H1 (cell line): ENCODE data around the gene ROBO2. TPM values are rescaled to one million over a fixed set of nuclear protein-coding genes. Genes with fewer than 3 reads are reported as not detected.

Experiments used
- CTCF ChIA-PET: fragments of 300-600 bp; sonication (Branson Sonifier 250); formaldehyde crosslinking; loops from one replicate; lab custom pipeline; 2021; ENCODE audit not compliant: partially characterized antibody; lab: Charles Lee
- POLR2A ChIA-PET: fragments of 300-600 bp; sonication (Branson Sonifier 250); formaldehyde crosslinking; loops from one replicate; lab custom pipeline; 2021; ENCODE audit warnings: inconsistent platforms; ENCODE audit not compliant: partially characterized antibody; lab: Charles Lee
- DNase-seq, 2 experiments: peaks; one replicate each; pipeline versions ENCODE4 v3.0.0 to v3.0.0-alpha.2; 2010 to 2022; ENCODE audit warnings: low spot score in 2 of 2, low read depth in 1 of 2, mixed read lengths in 1 of 2
- FAIRE-seq: peaks from 2 replicates; lab custom pipeline; 2011; peaks lifted over from hg19 to GRCh38; lab: Jason Lieb, UNC
- H2AFZ ChIP-seq: 2 replicates; pipeline ENCODE4 v1.8.1; 2012; ENCODE audit warnings: low read length, inconsistent platforms
- H2AK5ac ChIP-seq: 2 replicates; pipeline ENCODE4 v1.6.1; 2013; ENCODE audit warnings: low read depth, low read length
- H2BK120ac ChIP-seq: replicated peaks from 2 replicates; pipeline ENCODE3; 2013; ENCODE audit warnings: low read depth, low read length, inconsistent platforms
- H2BK12ac ChIP-seq: 2 replicates; pipeline ENCODE4 v1.6.1; 2013; ENCODE audit warnings: low read depth, low read length
- H2BK15ac ChIP-seq: 2 replicates; pipeline ENCODE4 v1.6.1; 2013; ENCODE audit warnings: low read length
- H2BK20ac ChIP-seq: 2 replicates; pipeline ENCODE4 v1.6.1; 2013; ENCODE audit warnings: low read length
- H2BK5ac ChIP-seq: 2 replicates; pipeline ENCODE4 v1.6.1; 2013; ENCODE audit warnings: low read depth, low read length
- H3K14ac ChIP-seq: 2 replicates; pipeline ENCODE4 v1.6.1; 2013; ENCODE audit warnings: inconsistent platforms; ENCODE audit not compliant: insufficient read length
- H3K18ac ChIP-seq: 2 replicates; pipeline ENCODE4 v1.6.1; 2013; ENCODE audit warnings: low read length; ENCODE audit errors: extremely low read depth
- H3K23ac ChIP-seq: 2 replicates; pipeline ENCODE4 v1.6.1; 2013; ENCODE audit warnings: inconsistent platforms; ENCODE audit not compliant: insufficient read length
- H3K23me2 ChIP-seq: 2 replicates; pipeline ENCODE4 v1.6.1; 2013; ENCODE audit warnings: low read depth, low read length
- H3K27ac ChIP-seq: 2 replicates; pipeline ENCODE4 v1.6.1; 2011; ENCODE audit warnings: low read depth, low read length, inconsistent platforms
- H3K27me3 ChIP-seq, 4 experiments: replicated peaks in 1 of 4; 1 replicate in 1 of 4; 2 replicates in 3 of 4; pipeline versions ENCODE4 v1.6.1 to v1.8.1; 2011 to 2013; ENCODE audit warnings: low read length in 3 of 4, mild to moderate bottlenecking in 3 of 4, inconsistent platforms in 2 of 4, mixed read lengths in 2 of 4, moderate library complexity in 1 of 4; ENCODE audit not compliant: control insufficient read depth in 3 of 4, insufficient read depth in 3 of 4; ENCODE audit errors: extremely low read depth in 1 of 4
- H3K36me3 ChIP-seq, 4 experiments: 2 replicates each; pipeline versions ENCODE4 v1.6.1 to v1.8.1; 2011 to 2013; ENCODE audit warnings: mild to moderate bottlenecking in 4 of 4, low read length in 3 of 4, moderate library complexity in 2 of 4, control low read depth in 1 of 4, inconsistent platforms in 1 of 4; ENCODE audit not compliant: insufficient read depth in 4 of 4, control insufficient read depth in 2 of 4
- H3K4ac ChIP-seq: replicated peaks from 2 replicates; pipeline ENCODE3; 2013; ENCODE audit warnings: low read length, low read depth, mixed read lengths, inconsistent platforms; ENCODE audit not compliant: insufficient read length
- H3K4me1 ChIP-seq, 4 experiments: replicated peaks in 1 of 4; 1 replicate in 1 of 4; 2 replicates in 3 of 4; pipeline versions ENCODE4 v1.6.1 to v1.8.1; 2011 to 2013; ENCODE audit warnings: low read length in 3 of 4, inconsistent platforms in 2 of 4, mixed read lengths in 1 of 4; ENCODE audit not compliant: insufficient read depth in 4 of 4, control insufficient read depth in 3 of 4
- H3K4me2 ChIP-seq, 2 experiments: 2 replicates each; pipeline versions ENCODE4 v1.6.1 to v1.8.1; 2011 to 2013; ENCODE audit warnings: low read depth in 2 of 2, low read length in 2 of 2, control low read depth in 1 of 2, inconsistent platforms in 1 of 2, mild to moderate bottlenecking in 1 of 2; ENCODE audit not compliant: insufficient read depth in 1 of 2
- H3K4me3 ChIP-seq, 4 experiments: fragments of 200-600, 300-600 bp in 1 of 4; sonication (generic), shearing (Covaris generic), sonication (Bioruptor Twin) in 1 of 4; 2 replicates each; pipeline versions ENCODE4 v1.5.1 to v1.8.1; 2011 to 2016; ENCODE audit warnings: low read length in 4 of 4, low read depth in 3 of 4, control low read depth in 2 of 4, inconsistent platforms in 2 of 4, mild to moderate bottlenecking in 2 of 4, mixed read lengths in 1 of 4, moderate library complexity in 1 of 4; ENCODE audit not compliant: insufficient read depth in 2 of 4; ENCODE audit errors: extremely low read depth in 1 of 4
- H3K56ac ChIP-seq: replicated peaks from 2 replicates; pipeline ENCODE3; 2013; ENCODE audit warnings: low read depth, mild to moderate bottlenecking, mixed read lengths, low read length, inconsistent platforms; ENCODE audit not compliant: insufficient read length
- H3K79me1 ChIP-seq: 2 replicates; pipeline ENCODE4 v1.6.1; 2013; ENCODE audit warnings: low read depth, low read length, control low read depth
- H3K79me2 ChIP-seq, 2 experiments: 2 replicates each; pipeline versions ENCODE4 v1.6.1 to v1.8.1; 2012 to 2013; ENCODE audit warnings: low read length in 2 of 2, mild to moderate bottlenecking in 2 of 2, inconsistent platforms in 1 of 2; ENCODE audit not compliant: insufficient read depth in 2 of 2, control insufficient read depth in 1 of 2
- H3K9ac ChIP-seq, 4 experiments: replicated peaks in 1 of 4; 1 replicate in 1 of 4; 2 replicates in 3 of 4; pipeline versions ENCODE4 v1.6.1 to v1.8.1; 2011 to 2013; ENCODE audit warnings: low read depth in 3 of 4, low read length in 3 of 4, control low read depth in 2 of 4, mild to moderate bottlenecking in 2 of 4, moderate library complexity in 2 of 4, inconsistent platforms in 1 of 4; ENCODE audit errors: extremely low read depth in 1 of 4
- H3K9me3 ChIP-seq, 2 experiments: 2 replicates each; pipeline versions ENCODE4 v1.6.1 to v1.8.1; 2012 to 2013; ENCODE audit warnings: mild to moderate bottlenecking in 2 of 2, moderate library complexity in 2 of 2, control low read depth in 1 of 2, inconsistent platforms in 1 of 2, low read depth in 1 of 2, low read length in 1 of 2, mixed read lengths in 1 of 2; ENCODE audit not compliant: insufficient read depth in 2 of 2
- H4K20me1 ChIP-seq, 2 experiments: replicated peaks in 1 of 2; 2 replicates each; pipeline versions ENCODE3 to v1.8.1; 2011 to 2013; ENCODE audit warnings: inconsistent platforms in 2 of 2, low read length in 2 of 2, mild to moderate bottlenecking in 1 of 2; ENCODE audit not compliant: insufficient read depth in 2 of 2, control insufficient read depth in 1 of 2
- H4K5ac ChIP-seq: 2 replicates; pipeline ENCODE4 v1.6.1; 2013; ENCODE audit warnings: low read length, low read depth, mixed read lengths, inconsistent platforms; ENCODE audit not compliant: insufficient read length
- H4K8ac ChIP-seq: 2 replicates; pipeline ENCODE4 v1.8.0; 2013; ENCODE audit warnings: mild to moderate bottlenecking, moderate library complexity, low read length, inconsistent platforms; ENCODE audit not compliant: insufficient read depth; ENCODE audit errors: extremely low read depth
- H4K91ac ChIP-seq: replicated peaks from 2 replicates; pipeline ENCODE3; 2013; ENCODE audit warnings: low read length, mixed read lengths, inconsistent platforms; ENCODE audit not compliant: insufficient read length
- BCL11A ChIP-seq, 2 experiments: IDR thresholded peaks; one replicate each; pipeline ENCODE4 v1.6.1; 2011; ENCODE audit warnings: low read depth in 2 of 2, low read length in 2 of 2, mild to moderate bottlenecking in 2 of 2
- CBX5 ChIP-seq: fragments of 300-800, 300-1000 bp; sonication (generic); IDR thresholded peaks from 2 replicates; pipeline ENCODE4 v1.7.1; 2016; ENCODE audit warnings: antibody characterized with exemption, low read length, low read depth
- CBX8 ChIP-seq: fragments of 300-800, 300-1000 bp; sonication (generic); IDR thresholded peaks from 2 replicates; pipeline ENCODE4 v1.7.1; 2016; ENCODE audit warnings: low read depth, low read length, borderline replicate concordance
- CHD2 ChIP-seq: IDR thresholded peaks from 2 replicates; pipeline ENCODE4 v1.6.1; 2012; ENCODE audit warnings: low read length, improper control_type of control experiment
- EP300 ChIP-seq, 2 experiments: IDR thresholded peaks; 1 replicate in 1 of 2; 2 replicates in 1 of 2; pipeline ENCODE4 v1.6.1; 2011 to 2012; ENCODE audit warnings: low read depth in 2 of 2, low read length in 2 of 2, mild to moderate bottlenecking in 2 of 2, borderline replicate concordance in 1 of 2, inconsistent platforms in 1 of 2, moderate library complexity in 1 of 2
- MAFK ChIP-seq: IDR thresholded peaks from 2 replicates; pipeline ENCODE4 v1.6.1; 2012; ENCODE audit warnings: low read depth, mild to moderate bottlenecking, improper control_type of control experiment, low read length
- NANOG ChIP-seq: IDR thresholded peaks from 2 replicates; pipeline ENCODE4 v1.6.1; 2011; ENCODE audit warnings: low read length, low read depth, mild to moderate bottlenecking, inconsistent platforms; ENCODE audit not compliant: insufficient read depth, poor library complexity, severe bottlenecking
- RFX5 ChIP-seq: IDR thresholded peaks from 2 replicates; pipeline ENCODE4 v1.6.1; 2011; ENCODE audit warnings: low read depth, low read length, improper control_type of control experiment, borderline replicate concordance
- RXRA ChIP-seq: IDR thresholded peaks from 2 replicates; pipeline ENCODE4 v1.6.1; 2011; ENCODE audit warnings: low read depth, mild to moderate bottlenecking, low read length, moderate library complexity; ENCODE audit not compliant: insufficient read depth
- SIN3A ChIP-seq, 2 experiments: IDR thresholded peaks in 1 of 2; conservative IDR thresholded peaks in 1 of 2; 2 replicates each; pipeline ENCODE4 v1.6.1; 2011 to 2012; ENCODE audit warnings: low read length in 2 of 2, improper control_type of control experiment in 1 of 2, low read depth in 1 of 2, mild to moderate bottlenecking in 1 of 2
- SIRT6 ChIP-seq: IDR thresholded peaks from one replicate; pipeline ENCODE4 v1.7.1; 2012; ENCODE audit warnings: low read length, inconsistent platforms
- SIX5 ChIP-seq: IDR thresholded peaks from 2 replicates; pipeline ENCODE4 v1.6.1; 2011; ENCODE audit warnings: mild to moderate bottlenecking, low read depth, low read length
- SP1 ChIP-seq: IDR thresholded peaks from 2 replicates; pipeline ENCODE4 v1.6.1; 2011; ENCODE audit warnings: low read depth, low read length
- TBP ChIP-seq: IDR thresholded peaks from 2 replicates; pipeline ENCODE4 v1.6.1; 2011; ENCODE audit warnings: low read depth, low read length, improper control_type of control experiment
- TEAD4 ChIP-seq: IDR thresholded peaks from 2 replicates; pipeline ENCODE4 v1.6.1; 2012; ENCODE audit warnings: low read depth, low read length, inconsistent platforms, mixed read lengths
- WGBS, 2 experiments: shearing (Covaris generic) in 1 of 2; methylation state at CpG; one replicate each; pipeline versions ENCODE4 v1.1.6 to v1.1.7; 2013 to 2015; ENCODE audit warnings: low lambda C conversion rate in 2 of 2, mixed read lengths in 2 of 2, inconsistent platforms in 1 of 2, low coverage in 1 of 2, missing lambda C conversion rate in 1 of 2; ENCODE audit not compliant: insufficient replicate concordance in 2 of 2, insufficient coverage in 1 of 2, insufficient read length in 1 of 2; ENCODE audit errors: extremely low coverage in 1 of 2, missing lambda C conversion rate in 1 of 2; 5-methylcytosine and 5-hydroxymethylcytosine counted together
- polyA plus RNA-seq, 7 experiments: library from polyadenylated mRNA; depleted of rRNA in 3 of 7; stranded (reverse) in 5 of 7; unstranded in 2 of 7; fragments of >200 nt in 5 of 7; fragments of 200-250 nt in 2 of 7; gene quantifications; 1 replicate in 5 of 7; 2 replicates in 1 of 7; 4 replicates in 1 of 7; pipeline versions ENCODE4 v1.2.1 to v1.2.3, GENCODE V29; 2011 to 2013; ENCODE audit warnings: missing spikeins in 2 of 7, mixed read lengths in 2 of 7
- total RNA-seq: library from RNA; stranded (reverse); fragmentation: NEBNext Ultra II Directional; extraction: Animal tissue kit (Norgen Biotek cat#: 25700); gene quantifications from 2 replicates; pipeline ENCODE4 v1.2.1, GENCODE V29; 2021

The ROBO2 gene
- total and polyA plus RNA-seq, 2 of the 8 experiments (the other 6 are each of a cell fraction or from before 2014, with no cell fraction given), result 1.5 to 2.9 TPM

DNA sequence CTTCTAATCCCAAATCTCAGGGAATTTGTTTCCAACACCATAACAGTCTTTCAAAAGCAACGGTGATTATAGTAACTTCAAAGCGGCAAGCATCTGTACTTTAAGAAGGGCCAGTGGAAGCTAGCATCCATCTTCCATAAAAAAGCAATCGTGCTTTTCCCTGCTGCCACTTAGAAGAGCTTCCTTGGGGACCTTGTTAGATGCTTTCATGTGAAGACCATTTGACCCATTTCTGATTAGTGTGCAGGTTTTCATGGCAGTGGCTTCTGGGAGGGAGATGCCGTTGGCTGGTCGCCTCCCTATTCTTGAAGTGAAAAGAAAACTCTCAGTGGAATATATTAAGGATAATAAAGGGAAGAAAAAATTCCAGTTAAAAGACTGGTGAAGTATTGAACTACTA, 354.1 kb downstream of the ROBO2 start:
- no peaks in the 10 kb centered on the region for H3K36me3 ChIP-seq
- H3K79me1 ChIP-seq, result no peaks in the 10 kb centered on the region
- H2BK15ac ChIP-seq, result no peak overlapping the region
- H4K20me1 ChIP-seq, result no peaks in the 10 kb centered on the region
- H3K4me1 ChIP-seq, result no peaks in the 10 kb centered on the region
- no peak overlapping the region for H2BK20ac ChIP-seq
- no peak overlapping the region for H3K9ac ChIP-seq
- CTCF ChIA-PET, result interaction anchor here (1.4 kb wide), 1 partner anchor 16 kb away, joined by 3 read pairs; no protein-coding TSS in a partner anchor
- TF ChIP-seq TBP (no peak), TEAD4 (no peak), MAFK (no peak), RXRA (no peak), SIX5 (no peak), SIN3A (conservative IDR thresholded peaks at IDR 0.05 in 1 of 2, IDR thresholded peaks at IDR 0.05 in 1 of 2; ENCODE audit: low read depth in 1 of 2, low read length in 2 of 2) (no peak), BCL11A (IDR thresholded peaks at IDR 0.05; ENCODE audit: low read depth in 2 of 2, low read length in 2 of 2) (no peak), CHD2 (no peak), SIRT6 (no peak), CBX5 (no peak), CBX8 (no peak), EP300 (IDR thresholded peaks at IDR 0.05; ENCODE audit: borderline replicate concordance in 1 of 2, low read depth in 2 of 2, low read length in 2 of 2) (no peak), SP1 (no peak), RFX5 (no peak), NANOG (no peak)
- peaks cover 0 to 1% (median 0%) of the 10 kb centered on the region in 4 experiments; a peak in 1 of 7 replicates for H3K27me3 ChIP-seq
- H3K23me2 ChIP-seq, result no peaks in the 10 kb centered on the region
- no peak overlapping the region for H3K4me3 ChIP-seq
- no peaks in the 10 kb centered on the region for H3K9me3 ChIP-seq
- no peak overlapping the region for H2AK5ac ChIP-seq
- no peak overlapping the region for H3K4ac ChIP-seq
- H4K5ac ChIP-seq, result no peak overlapping the region
- no peak overlapping the region for H3K14ac ChIP-seq
- no peak overlapping the region for H3K56ac ChIP-seq
- no peak overlapping the region for H3K4me2 ChIP-seq
- no peak overlapping the region for H2BK12ac ChIP-seq
- H4K8ac ChIP-seq, result no peak overlapping the region
- H3K79me2 ChIP-seq, result no peaks in the 10 kb centered on the region
- FAIRE-seq, result no peak
- H3K27ac ChIP-seq, result no peak overlapping the region
- H4K91ac ChIP-seq, result no peak overlapping the region
- H2BK120ac ChIP-seq, result no peak overlapping the region
- 94% methylated on average over 5 of the region's 5 CpGs; no CpG with 5 or more reads in 1 of the 2 experiments for WGBS, 2 experiments
- H3K18ac ChIP-seq, result no peak overlapping the region
- no peak overlapping the region for H2AFZ ChIP-seq
- H2BK5ac ChIP-seq, result no peak overlapping the region
- POLR2A ChIA-PET, result no interaction called here
- no peak for DNase-seq
- H3K23ac ChIP-seq, result no peak overlapping the region
